ENCODE data around the gene LRRC14B. TPM values are rescaled to one million over a fixed set of nuclear protein-coding genes. Genes with fewer than 3 reads are reported as not detected.

The LRRC14B gene
- total RNA-seq, 4 donors from 2014 or later: not detected

GRCh38 chr5:172841-173251, 18.4 kb upstream of the LRRC14B start:
- H3K9me3 ChIP-seq: no peaks in the 10 kb centered on the region
- H3K27ac ChIP-seq: no peak overlapping the region
- H3K36me3 ChIP-seq: no peaks in the 10 kb centered on the region
- peak in 2 of 3 donors; percentile 10 to 38 for DNase-seq
- H3K4me1 ChIP-seq: no peaks in the 10 kb centered on the region
- no peaks in the 10 kb centered on the region for H3K27me3 ChIP-seq
- H3K4me3 ChIP-seq: no peak overlapping the region
- no peak for TF ChIP-seq POLR2A (IDR thresholded peaks at IDR 0.05)
- TF ChIP-seq CTCF (IDR thresholded peaks at IDR 0.05): no peak

GRCh38 chr5:173392-174290, 17.7 kb upstream of the LRRC14B start:
- no peaks in the 10 kb centered on the region for H3K36me3 ChIP-seq
- no peaks in the 10 kb centered on the region for H3K4me1 ChIP-seq
- H3K4me3 ChIP-seq: no peak overlapping the region
- peak in 2 of 3 donors; percentile 26 to 29 for DNase-seq
- H3K27me3 ChIP-seq: no peaks in the 10 kb centered on the region
- TF ChIP-seq POLR2A (IDR thresholded peaks at IDR 0.05): no peak
- TF ChIP-seq CTCF (IDR thresholded peaks at IDR 0.05): no peak
- no peak overlapping the region for H3K27ac ChIP-seq
- no peaks in the 10 kb centered on the region for H3K9me3 ChIP-seq

GRCh38 chr5:174291-174600, 17.0 kb upstream of the LRRC14B start:
- H3K9me3 ChIP-seq: no peaks in the 10 kb centered on the region
- no peak overlapping the region for H3K27ac ChIP-seq
- DNase-seq: peak in 1 of 3 donors; percentile 10
- no peak for TF ChIP-seq POLR2A (IDR thresholded peaks at IDR 0.05)
- no peak for TF ChIP-seq CTCF (IDR thresholded peaks at IDR 0.05)
- H3K4me1 ChIP-seq: no peaks in the 10 kb centered on the region
- H3K36me3 ChIP-seq: no peaks in the 10 kb centered on the region
- no peaks in the 10 kb centered on the region for H3K27me3 ChIP-seq
- H3K4me3 ChIP-seq: no peak overlapping the region

- H3K27me3 ChIP-seq: no peaks in the 10 kb centered on the region
- H3K27ac ChIP-seq: no peak overlapping the region
- no peaks in the 10 kb centered on the region for H3K4me1 ChIP-seq
- H3K9me3 ChIP-seq: no peaks in the 10 kb centered on the region
- no peak overlapping the region for H3K4me3 ChIP-seq
- DNase-seq: no peak
- TF ChIP-seq POLR2A (IDR thresholded peaks at IDR 0.05) (no peak), CTCF (IDR thresholded peaks at IDR 0.05) (no peak)
- H3K36me3 ChIP-seq: no peaks in the 10 kb centered on the region
These were observed 16.3 kb upstream of the LRRC14B start for GRCh38 chr5:174876-175465.

- no peaks in the 10 kb centered on the region for H3K36me3 ChIP-seq
- H3K9me3 ChIP-seq: no peaks in the 10 kb centered on the region
- DNase-seq: no peak
These were observed 14.9 kb upstream of the LRRC14B start for GRCh38 chr5:176296-176823.

More at GRCh38 chr5:176296-176823, 14.9 kb upstream of the LRRC14B start:
- H3K27me3 ChIP-seq: no peaks in the 10 kb centered on the region
- H3K4me1 ChIP-seq: no peaks in the 10 kb centered on the region
- TF ChIP-seq CTCF (IDR thresholded peaks at IDR 0.05): no peak
- TF ChIP-seq POLR2A (IDR thresholded peaks at IDR 0.05): no peak
- H3K27ac ChIP-seq: no peak overlapping the region
- no peak overlapping the region for H3K4me3 ChIP-seq

Data from Peyer's patch (tissue), 4 donors.